HAP-1 (cell line): Measurements from ENCODE around the gene HCLS1.
"Not testable (repeated sequence)": the region's sequence is repeated elsewhere in the genome, so short reads cannot be mapped to it uniquely, and the experiment has no call there.

Source experiments
- DNase-seq, 2 experiments: peaks; one replicate each; pipeline ENCODE4 v3.0.0-alpha.2; 2016 to 2020; ENCODE audit warnings: low spot score in 2 of 2
- H3K27me3 ChIP-seq: fragments of 250-450 bp; sonication (Bioruptor Pico); 2 replicates; pipeline ENCODE4 v1.5.1; 2020; ENCODE audit warnings: low read depth, mild to moderate bottlenecking, moderate library complexity
- H3K36me3 ChIP-seq: fragments of 250-450 bp; sonication (Bioruptor Pico); replicated peaks from 2 replicates; pipeline ENCODE4 v1.5.1; 2020; ENCODE audit warnings: mild to moderate bottlenecking
- H3K4me1 ChIP-seq: fragments of 250-450 bp; sonication (Bioruptor Pico); 2 replicates; pipeline ENCODE4 v1.5.1; 2020; ENCODE audit warnings: mild to moderate bottlenecking
- H3K4me3 ChIP-seq: fragments of 250-450 bp; sonication (Bioruptor Pico); 2 replicates; pipeline ENCODE4 v1.5.1; 2020; ENCODE audit warnings: mild to moderate bottlenecking, moderate library complexity
- H3K9me3 ChIP-seq: fragments of 250-450 bp; sonication (Bioruptor Pico); 2 replicates; pipeline ENCODE4 v1.5.1; 2020; ENCODE audit warnings: mild to moderate bottlenecking, moderate library complexity
- in situ Hi-C: fragments of 300-500 bp; cut with MboI; formaldehyde crosslinking; loops from 3 replicates; pipeline ENCODE4 v1.14.3; 2020; ENCODE audit warnings: low sequenced_read_pairs, inconsistent platforms, mixed read lengths

The HCLS1 gene, protein sequence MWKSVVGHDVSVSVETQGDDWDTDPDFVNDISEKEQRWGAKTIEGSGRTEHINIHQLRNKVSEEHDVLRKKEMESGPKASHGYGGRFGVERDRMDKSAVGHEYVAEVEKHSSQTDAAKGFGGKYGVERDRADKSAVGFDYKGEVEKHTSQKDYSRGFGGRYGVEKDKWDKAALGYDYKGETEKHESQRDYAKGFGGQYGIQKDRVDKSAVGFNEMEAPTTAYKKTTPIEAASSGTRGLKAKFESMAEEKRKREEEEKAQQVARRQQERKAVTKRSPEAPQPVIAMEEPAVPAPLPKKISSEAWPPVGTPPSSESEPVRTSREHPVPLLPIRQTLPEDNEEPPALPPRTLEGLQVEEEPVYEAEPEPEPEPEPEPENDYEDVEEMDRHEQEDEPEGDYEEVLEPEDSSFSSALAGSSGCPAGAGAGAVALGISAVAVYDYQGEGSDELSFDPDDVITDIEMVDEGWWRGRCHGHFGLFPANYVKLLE

DNA sequence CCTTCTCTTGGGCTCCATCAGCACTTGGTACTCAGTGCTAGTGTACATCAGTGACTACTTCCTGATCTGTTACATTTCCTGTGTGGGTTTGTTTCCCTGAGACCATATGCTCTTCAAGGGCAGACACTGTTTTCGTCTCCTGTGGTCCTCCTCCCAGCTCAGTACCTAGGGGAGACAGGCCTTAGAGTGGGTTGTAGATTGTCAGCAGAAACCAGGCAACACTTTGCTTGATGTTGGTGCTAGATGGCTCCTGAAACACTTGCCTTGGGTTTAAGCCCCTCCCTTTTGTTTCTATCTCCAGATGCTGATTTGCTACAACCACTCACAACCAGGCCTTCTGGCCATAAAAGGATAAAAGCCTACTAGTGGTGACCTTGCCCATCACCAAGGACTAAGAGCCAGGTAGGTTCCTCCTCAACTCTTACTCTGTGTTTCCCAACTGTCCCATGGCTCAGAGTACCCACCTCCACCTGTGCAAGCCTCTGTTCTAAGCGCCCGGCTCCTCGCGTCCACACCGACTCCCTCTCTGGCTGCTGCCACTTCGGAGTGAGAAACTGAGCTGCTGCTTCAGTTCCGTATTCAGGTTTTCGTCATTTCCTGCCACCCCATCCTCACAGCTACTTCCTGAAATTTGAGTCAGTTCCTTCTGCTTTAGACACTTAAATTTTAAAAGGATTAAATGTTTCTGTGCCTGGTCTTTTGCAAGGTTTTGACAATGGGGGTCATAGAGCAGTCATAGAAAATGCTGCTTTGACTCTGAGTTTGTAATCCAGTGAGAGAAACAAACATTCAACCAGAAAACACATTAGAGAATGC lies at the start of gene HCLS1:
Gene HCLS1, minus strand, starts transcription at position 548 of the 816 bp plus-strand sequence. CDS start 2,556 bp downstream, outside the sequence.
- H3K4me1 ChIP-seq, result peaks cover 3% of the 10 kb centered on the region; the same call in 1 of the 2 replicates
- H3K9me3 ChIP-seq, result no peaks in the 10 kb centered on the region
- in situ Hi-C loops, result no loop called here
- peak within 1 kb of the TSS; percentile 31 for H3K4me3 ChIP-seq
- H3K27me3 ChIP-seq, result no peaks in the 10 kb centered on the region
- H3K36me3 ChIP-seq, result peaks cover 20% of the 10 kb centered on the region
- peak; percentile 24 to 42 for DNase-seq

DNA sequence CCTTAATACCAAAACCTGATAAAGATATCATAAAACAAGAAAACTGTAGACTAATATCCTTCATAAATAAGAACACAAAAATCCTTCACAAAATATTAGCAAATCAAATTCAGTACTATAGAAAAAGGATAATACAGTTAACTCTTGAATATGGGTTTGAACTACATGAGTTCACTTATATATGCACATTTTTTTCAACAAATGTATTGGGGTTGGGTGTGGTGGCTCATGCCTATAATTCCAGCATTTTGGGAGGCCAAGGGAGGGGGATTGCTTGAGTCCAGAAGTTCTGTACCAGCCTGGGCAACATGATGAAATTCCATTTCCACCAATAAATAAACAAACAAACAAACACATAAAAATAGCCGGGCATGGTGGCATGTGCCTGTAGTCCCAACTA lies 49.6 kb upstream of the HCLS1 start:
- Histone ChIP-seq H3K36me3 (peaks cover 12% of the 10 kb centered on the region), H3K27me3 (no peaks in the 10 kb centered on the region), H3K9me3 (no peaks in the 10 kb centered on the region), H3K4me1 (no peaks in the 10 kb centered on the region), H3K4me3 (no peak overlapping the region)
- no peak for DNase-seq
- in situ Hi-C loops, result no loop called here

DNA sequence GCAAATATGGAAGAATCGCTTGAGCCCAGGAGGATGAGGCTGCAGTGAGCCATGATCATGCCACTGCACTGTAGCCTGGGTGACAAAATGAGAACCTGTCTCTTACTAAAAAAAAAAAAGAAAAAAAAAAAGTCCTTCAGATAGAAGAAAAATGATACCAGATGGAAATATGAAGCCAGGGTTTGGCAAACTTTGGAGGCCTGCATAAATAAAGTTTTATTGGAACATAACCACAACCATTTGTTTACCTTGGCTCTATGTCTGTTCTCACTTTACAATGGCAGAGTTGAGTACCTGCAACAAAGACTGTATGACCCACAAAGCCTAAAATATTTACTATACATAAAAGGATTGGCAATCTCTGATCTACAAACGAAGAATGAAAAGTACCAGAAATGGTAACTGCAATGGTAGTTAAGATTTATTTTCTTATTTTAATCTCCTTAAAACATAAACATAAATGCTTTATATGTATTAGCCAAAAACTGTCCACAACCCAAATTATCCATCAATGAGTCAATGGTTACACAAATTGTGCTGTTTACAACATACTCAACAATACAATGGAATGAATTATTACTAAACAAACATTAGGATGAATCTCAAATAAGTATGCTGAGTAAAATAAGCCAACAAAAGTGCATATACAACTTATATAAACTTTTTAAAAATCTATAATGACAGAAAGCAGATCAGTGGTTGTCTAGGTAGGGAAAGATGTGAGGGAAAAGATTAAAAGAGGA lies 47.0 kb upstream of the HCLS1 start:
- H3K36me3 ChIP-seq, result no peaks in the 10 kb centered on the region
- no peak for DNase-seq
- H3K27me3 ChIP-seq, result no peaks in the 10 kb centered on the region
- no peaks in the 10 kb centered on the region for H3K4me1 ChIP-seq
- no peaks in the 10 kb centered on the region for H3K9me3 ChIP-seq
- H3K4me3 ChIP-seq, result no peak overlapping the region
- in situ Hi-C loops, result no loop called here

DNA sequence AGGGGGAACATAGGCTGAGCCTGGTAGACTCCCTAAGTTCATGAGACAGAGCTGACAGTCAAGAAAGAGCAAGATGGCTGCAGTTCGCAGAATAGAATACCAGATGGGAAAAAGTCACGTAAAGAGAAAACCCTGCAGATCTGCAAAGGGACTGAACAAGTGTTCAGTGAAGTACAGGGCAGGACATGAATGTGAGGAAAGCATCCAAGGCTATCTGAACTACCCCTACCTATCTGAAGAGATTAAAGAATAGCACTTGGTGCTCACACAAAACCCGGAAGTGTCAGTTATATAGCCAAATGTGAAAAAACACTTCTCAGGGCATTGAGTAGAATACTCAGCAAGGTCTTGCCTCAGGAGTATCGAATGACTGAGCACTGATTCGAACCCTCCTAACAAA lies 44.8 kb upstream of the HCLS1 start:
- no peaks in the 10 kb centered on the region for H3K4me1 ChIP-seq
- no peaks in the 10 kb centered on the region for H3K27me3 ChIP-seq
- H3K36me3 ChIP-seq, result peaks cover 4% of the 10 kb centered on the region; the same call in 1 of the 2 replicates
- H3K4me3 ChIP-seq, result no peak overlapping the region
- DNase-seq, result no peak
- H3K9me3 ChIP-seq, result no peaks in the 10 kb centered on the region
- in situ Hi-C loops, result no loop called here

DNA sequence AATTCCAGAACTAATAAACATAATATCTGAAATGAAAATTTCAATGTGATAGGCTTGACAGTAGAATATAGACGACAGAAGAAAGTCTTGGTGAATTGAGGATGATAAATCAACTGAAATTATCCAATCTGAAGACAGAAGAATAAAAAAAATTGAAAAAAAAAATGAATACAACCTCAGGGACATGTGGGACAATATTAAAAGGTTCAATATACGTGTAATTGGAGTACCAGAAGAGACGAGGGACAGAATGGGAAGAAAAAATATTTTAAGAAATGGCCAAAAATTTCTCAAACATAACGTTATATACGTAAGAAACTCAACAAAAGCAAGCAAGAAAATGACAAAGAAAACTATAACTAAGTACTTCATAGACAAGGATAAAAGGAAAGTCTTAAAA lies 43.3 kb upstream of the HCLS1 start:
- Histone ChIP-seq H3K4me1 (no peaks in the 10 kb centered on the region), H3K9me3 (no peaks in the 10 kb centered on the region), H3K27me3 (no peaks in the 10 kb centered on the region), H3K36me3 (peaks cover 4% of the 10 kb centered on the region; the same call in 1 of the 2 replicates), H3K4me3 (no peak overlapping the region)
- in situ Hi-C loops, result no loop called here
- no peak for DNase-seq

DNA sequence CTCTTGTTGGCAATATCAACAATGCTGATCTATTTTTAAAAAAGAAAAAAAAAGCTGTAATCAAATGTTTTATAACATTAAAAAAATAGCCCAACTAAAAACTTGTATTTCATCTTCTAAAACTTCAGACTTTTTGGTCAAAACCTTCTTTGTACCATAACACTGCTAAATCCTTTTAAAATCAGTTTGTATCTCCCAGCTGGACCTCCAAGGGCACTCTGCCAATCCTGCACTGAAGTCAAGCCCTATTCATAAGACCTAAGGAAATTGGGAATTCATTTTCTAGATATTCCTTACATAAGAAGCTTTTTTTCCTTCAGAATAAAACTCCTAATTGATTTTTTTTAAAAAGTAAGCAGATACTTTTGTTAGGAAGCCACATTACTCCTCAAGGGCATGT lies 38.2 kb upstream of the HCLS1 start:
- no peak overlapping the region for H3K4me3 ChIP-seq
- no peaks in the 10 kb centered on the region for H3K4me1 ChIP-seq
- H3K36me3 ChIP-seq, result peaks cover 4% of the 10 kb centered on the region
- H3K27me3 ChIP-seq, result no peaks in the 10 kb centered on the region
- no peaks in the 10 kb centered on the region for H3K9me3 ChIP-seq
- DNase-seq, result no peak
- in situ Hi-C loops, result no loop called here

DNA sequence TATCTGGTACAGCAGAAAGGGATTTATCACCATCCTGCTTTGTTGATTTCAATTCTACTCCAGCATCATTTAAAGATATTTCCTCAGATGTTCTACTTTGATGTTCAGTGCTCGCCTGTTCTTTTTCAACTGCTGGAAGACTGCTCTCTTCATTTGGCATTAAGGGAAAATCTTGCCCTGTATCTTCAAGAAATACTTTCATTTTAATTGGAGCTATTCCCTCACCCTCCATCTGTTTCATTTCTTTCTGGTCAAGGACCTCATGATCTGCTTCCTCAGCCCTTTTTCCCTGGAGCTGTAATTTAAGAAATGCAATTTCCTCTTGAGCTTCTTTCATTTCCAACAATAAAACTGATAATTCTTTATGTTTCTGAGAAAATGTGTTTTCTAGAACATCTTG lies 37.8 kb upstream of the HCLS1 start:
- in situ Hi-C loops, result no loop called here
- peaks cover 4% of the 10 kb centered on the region for H3K36me3 ChIP-seq
- H3K4me3 ChIP-seq, result no peak overlapping the region
- H3K27me3 ChIP-seq, result no peaks in the 10 kb centered on the region
- no peak for DNase-seq
- no peaks in the 10 kb centered on the region for H3K4me1 ChIP-seq
- H3K9me3 ChIP-seq, result no peaks in the 10 kb centered on the region

DNA sequence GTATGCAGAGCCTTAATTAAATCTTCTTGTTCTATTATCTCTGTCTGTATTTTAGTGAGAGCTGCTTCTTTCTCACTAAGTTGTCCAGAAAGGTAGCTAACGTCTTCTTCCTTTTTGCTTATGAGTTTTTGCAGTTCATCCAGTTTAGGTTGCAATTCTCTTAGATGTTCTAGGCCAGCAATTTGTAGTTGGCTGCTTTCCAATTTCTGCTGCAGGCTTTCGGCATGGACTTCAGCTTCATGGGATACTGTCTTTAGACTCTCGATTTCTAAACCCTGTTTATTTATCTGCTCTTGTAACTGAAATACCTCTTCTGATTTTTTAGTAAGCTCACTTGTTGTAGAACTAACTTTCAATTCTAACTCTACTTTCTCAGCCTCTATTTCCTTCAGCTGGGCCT lies 35.5 kb upstream of the HCLS1 start:
- Histone ChIP-seq H3K9me3 (no peaks in the 10 kb centered on the region), H3K27me3 (no peaks in the 10 kb centered on the region), H3K36me3 (peaks cover 10% of the 10 kb centered on the region), H3K4me3 (no peak overlapping the region), H3K4me1 (no peaks in the 10 kb centered on the region)
- in situ Hi-C loops, result no loop called here
- DNase-seq, result no peak

DNA sequence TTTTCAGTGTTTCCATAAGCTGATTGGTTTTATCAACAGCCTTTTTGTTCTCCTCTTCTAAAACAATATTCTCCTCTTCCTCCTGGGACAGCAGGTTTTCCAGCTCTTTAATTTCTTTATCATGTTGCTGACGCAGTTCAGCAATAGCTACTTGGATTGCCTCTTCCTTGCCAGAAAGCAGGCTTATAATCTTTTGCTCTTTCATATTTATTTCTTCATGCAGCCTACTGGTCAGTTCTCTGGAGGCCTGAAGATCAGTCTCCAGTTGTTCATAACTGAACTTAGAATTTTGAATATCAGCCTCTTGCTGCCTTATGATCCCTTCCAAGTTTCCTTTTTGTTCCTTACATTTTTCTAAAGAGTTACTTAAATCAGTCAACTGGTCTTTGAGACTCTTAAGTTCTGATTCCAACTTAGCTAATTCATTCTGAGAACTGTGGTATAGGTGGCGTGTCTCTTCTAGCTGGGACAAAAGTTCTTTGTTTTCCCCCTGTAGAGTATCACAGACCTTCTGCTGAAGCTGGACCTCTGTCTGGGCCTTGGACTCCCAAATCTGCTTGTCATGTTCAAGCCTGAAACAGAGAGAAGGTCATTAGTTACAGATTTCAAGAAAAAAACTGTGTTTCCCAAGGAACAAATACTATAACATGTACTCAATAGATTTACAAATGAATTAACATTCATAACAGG lies 31.5 kb upstream of the HCLS1 start:
- no peaks in the 10 kb centered on the region for H3K9me3 ChIP-seq
- no peaks in the 10 kb centered on the region for H3K27me3 ChIP-seq
- no peaks in the 10 kb centered on the region for H3K4me1 ChIP-seq
- H3K4me3 ChIP-seq, result no peak overlapping the region
- no peak for DNase-seq
- in situ Hi-C loops, result no loop called here
- H3K36me3 ChIP-seq, result peaks cover 13% of the 10 kb centered on the region

DNA sequence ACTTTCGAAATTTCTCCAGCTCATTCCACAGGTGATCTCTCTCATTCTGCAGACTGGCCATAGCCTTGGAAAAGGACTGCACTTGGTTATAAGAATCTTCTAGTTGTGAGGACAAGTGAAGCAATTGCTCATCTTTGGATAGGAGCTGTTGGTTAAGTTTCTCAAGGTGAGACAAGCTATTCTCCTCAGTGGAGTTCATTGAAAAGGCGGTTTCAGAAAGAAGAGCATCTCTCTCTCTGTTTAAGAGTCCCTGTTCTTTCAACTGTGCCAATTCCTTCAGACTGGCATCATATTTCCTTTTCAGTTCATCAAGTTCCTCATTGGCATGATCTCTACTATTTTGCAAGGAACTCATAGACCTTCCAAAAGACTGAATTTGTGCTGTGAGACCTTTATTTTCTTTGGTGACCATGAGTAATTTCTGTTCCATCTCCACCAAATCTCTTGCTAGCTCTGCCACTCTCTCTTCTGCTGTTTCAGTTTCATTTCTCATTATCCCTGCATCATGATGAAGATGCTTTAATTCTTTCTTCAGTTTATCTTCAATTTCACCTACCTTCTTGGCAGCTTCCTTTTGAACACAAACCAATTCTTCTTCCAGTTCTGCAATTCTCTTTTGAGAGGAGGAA lies 30.2 kb upstream of the HCLS1 start:
- Histone ChIP-seq H3K4me3 (no peak overlapping the region), H3K36me3 (peaks cover 13% of the 10 kb centered on the region), H3K27me3 (no peaks in the 10 kb centered on the region), H3K4me1 (no peaks in the 10 kb centered on the region), H3K9me3 (no peaks in the 10 kb centered on the region; the same call in 1 of the 2 replicates)
- in situ Hi-C loops, result no loop called here
- DNase-seq, result no peak

DNA sequence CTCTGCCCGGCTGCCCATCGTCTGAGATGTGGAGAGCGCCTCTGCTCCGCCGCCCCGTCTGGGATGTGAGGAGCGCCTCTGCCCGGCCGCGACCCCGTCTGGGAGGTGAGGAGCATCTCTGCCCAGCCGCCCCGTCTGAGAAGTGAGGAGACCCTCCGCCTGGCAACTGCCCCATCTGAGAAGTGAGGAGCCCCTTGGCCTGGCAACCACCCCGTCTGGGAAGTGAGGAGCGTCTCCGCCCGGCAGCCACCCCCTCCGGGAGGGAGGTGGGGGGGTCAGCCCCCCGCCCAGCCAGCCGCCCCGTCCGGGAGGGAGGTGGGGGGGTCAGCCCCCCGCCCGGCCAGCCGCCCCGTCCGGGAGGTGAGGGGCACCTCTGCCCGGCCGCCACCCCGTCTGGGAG lies 28.0 kb upstream of the HCLS1 start:
- H3K4me3 ChIP-seq, H3K9me3 ChIP-seq, H3K4me1 ChIP-seq, DNase-seq, in situ Hi-C loops, H3K27me3 ChIP-seq: not testable (repeated sequence)
- peaks cover 13% of the 10 kb centered on the region for H3K36me3 ChIP-seq

DNA sequence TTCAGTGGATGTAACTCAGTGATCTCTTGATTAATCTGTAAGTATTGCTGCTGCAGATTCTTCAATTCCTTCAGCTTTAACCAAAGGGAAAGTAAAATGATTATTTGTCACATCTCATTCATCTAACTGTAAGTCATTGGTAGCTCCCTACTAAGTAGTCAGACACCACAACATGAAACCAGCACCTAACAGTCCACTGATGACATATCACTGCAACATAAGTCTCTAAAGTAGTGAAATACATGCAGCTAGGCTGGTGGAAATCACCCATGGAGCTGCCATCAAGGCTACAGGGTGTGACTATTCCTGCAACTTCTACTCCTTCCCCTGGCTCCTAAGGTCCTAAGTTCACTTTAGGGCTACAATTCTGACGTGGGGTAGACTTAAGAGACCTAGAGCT lies 21.1 kb upstream of the HCLS1 start:
- Histone ChIP-seq H3K27me3 (no peaks in the 10 kb centered on the region), H3K36me3 (peaks cover 12% of the 10 kb centered on the region; the same call in 1 of the 2 replicates), H3K4me3 (no peak overlapping the region), H3K9me3 (no peaks in the 10 kb centered on the region; the same call in 1 of the 2 replicates), H3K4me1 (no peaks in the 10 kb centered on the region)
- in situ Hi-C loops, result no loop called here
- DNase-seq, result no peak

DNA sequence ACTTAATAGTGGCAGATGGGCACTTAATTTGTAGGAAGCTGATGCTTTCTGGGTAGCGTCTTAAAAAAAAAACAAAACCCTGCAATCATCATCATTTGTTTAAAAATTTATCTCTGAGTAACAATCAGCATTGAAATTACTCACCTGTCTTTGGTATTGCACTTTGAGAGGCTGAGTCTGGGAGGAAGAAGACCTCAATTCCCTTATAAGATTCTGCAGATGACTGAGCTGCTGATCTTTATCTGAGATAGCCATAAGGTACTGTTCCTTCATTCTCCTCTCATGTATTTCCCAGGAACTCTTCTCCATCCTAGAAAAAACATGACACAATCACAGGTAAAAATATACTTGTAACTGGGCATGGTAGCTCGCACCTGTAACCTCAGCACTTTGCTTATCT lies 16.4 kb upstream of the HCLS1 start:
- H3K4me3 ChIP-seq, result no peak overlapping the region
- peaks cover 36% of the 10 kb centered on the region for H3K36me3 ChIP-seq
- in situ Hi-C loops, result no loop called here
- no peaks in the 10 kb centered on the region for H3K4me1 ChIP-seq
- H3K27me3 ChIP-seq, result no peaks in the 10 kb centered on the region
- no peaks in the 10 kb centered on the region for H3K9me3 ChIP-seq
- no peak for DNase-seq
